ENCODE data around the gene LUC7L3. TPM values are rescaled to one million over a fixed set of nuclear protein-coding genes. Genes with fewer than 3 reads are reported as not detected.

LUC7L3 gene
- total and polyA plus RNA-seq, 4 experiments from 2014 or later: 21.9 to 291 (median 167) TPM

- Histone ChIP-seq H3K4me3 (ENCODE audit: low read length in 2 of 2) (no peak overlapping the region), H3K9me3 (ENCODE audit: control insufficient read depth in 1 of 2, low read length in 2 of 2) (no peaks in the 10 kb centered on the region), H3K27ac (ENCODE audit: low read depth, low read length) (no peak overlapping the region), H3K27me3 (ENCODE audit: insufficient read depth, low read length) (no peaks in the 10 kb centered on the region), H3K4me1 (ENCODE audit: insufficient read depth, low read length) (no peaks in the 10 kb centered on the region), H3K36me3 (ENCODE audit: insufficient read depth, low read length) (peaks cover under 1% of the 10 kb centered on the region)
- peaks cover 0 to 2% (median 0%) of the 10 kb centered on the region in 8 donors for H3K9me3 Mint-ChIP-seq
- no peak overlapping the region for H3K27ac Mint-ChIP-seq
- intact Hi-C loops (cut with micrococcal nuclease): no loop called here
- ChIA-PET POLR2A (ENCODE audit: partially characterized antibody) (no interaction called here), CTCF (ENCODE audit: partially characterized antibody) (no interaction called here)
- no peak for DNase-seq
- peaks cover 2 to 3% of the 10 kb centered on the region in 2 donors for H3K36me3 Mint-ChIP-seq
- peaks cover 0 to 4% (median 2%) of the 10 kb centered on the region in 4 donors for H3K4me1 Mint-ChIP-seq
- H3K4me3 Mint-ChIP-seq: no peak overlapping the region
- no peaks in the 10 kb centered on the region for H3K27me3 Mint-ChIP-seq
These were observed 32.0 kb upstream of the LUC7L3 start for GRCh38 chr17:50687200-50688066.

DNA sequence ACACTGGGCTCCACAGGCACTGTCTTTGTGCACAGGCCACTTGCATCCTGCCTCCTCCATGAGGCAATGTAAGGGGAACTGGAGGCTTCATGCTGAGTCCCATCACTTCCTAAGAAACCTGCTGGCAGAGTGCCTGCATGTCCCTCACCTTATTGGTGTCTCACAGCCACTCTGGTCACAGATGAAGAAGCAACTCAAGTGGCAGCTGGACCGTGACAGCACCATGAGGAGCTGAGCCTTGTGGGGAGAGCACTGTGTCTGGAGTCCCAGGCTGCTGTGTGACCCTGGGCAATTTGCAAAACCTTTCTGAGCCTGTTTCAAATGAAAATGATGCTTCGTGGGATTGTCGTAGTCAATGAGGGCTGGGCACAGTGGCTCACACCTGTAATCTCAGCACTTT, 31.2 kb upstream of the LUC7L3 start:
- Histone ChIP-seq H3K27ac (ENCODE audit: low read depth, low read length) (no peak overlapping the region), H3K9me3 (ENCODE audit: control insufficient read depth in 1 of 2, low read length in 2 of 2) (no peaks in the 10 kb centered on the region), H3K27me3 (ENCODE audit: insufficient read depth, low read length) (no peaks in the 10 kb centered on the region), H3K36me3 (ENCODE audit: insufficient read depth, low read length) (peaks cover 6% of the 10 kb centered on the region), H3K4me1 (ENCODE audit: insufficient read depth, low read length) (no peaks in the 10 kb centered on the region), H3K4me3 (ENCODE audit: low read length in 2 of 2) (no peak overlapping the region)
- ChIA-PET CTCF (ENCODE audit: partially characterized antibody) (no interaction called here), POLR2A (ENCODE audit: partially characterized antibody) (no interaction called here)
- no peak overlapping the region for H3K27ac Mint-ChIP-seq
- no peak overlapping the region for H3K4me3 Mint-ChIP-seq
- no peak for DNase-seq
- peaks cover 0 to 4% (median under 1%) of the 10 kb centered on the region in 4 donors for H3K4me1 Mint-ChIP-seq
- intact Hi-C loops (cut with micrococcal nuclease): no loop called here
- peaks cover 9 to 11% of the 10 kb centered on the region in 2 donors for H3K36me3 Mint-ChIP-seq
- no peaks in the 10 kb centered on the region for H3K27me3 Mint-ChIP-seq
- peaks cover 0 to 2% (median 0%) of the 10 kb centered on the region in 8 donors for H3K9me3 Mint-ChIP-seq

DNA sequence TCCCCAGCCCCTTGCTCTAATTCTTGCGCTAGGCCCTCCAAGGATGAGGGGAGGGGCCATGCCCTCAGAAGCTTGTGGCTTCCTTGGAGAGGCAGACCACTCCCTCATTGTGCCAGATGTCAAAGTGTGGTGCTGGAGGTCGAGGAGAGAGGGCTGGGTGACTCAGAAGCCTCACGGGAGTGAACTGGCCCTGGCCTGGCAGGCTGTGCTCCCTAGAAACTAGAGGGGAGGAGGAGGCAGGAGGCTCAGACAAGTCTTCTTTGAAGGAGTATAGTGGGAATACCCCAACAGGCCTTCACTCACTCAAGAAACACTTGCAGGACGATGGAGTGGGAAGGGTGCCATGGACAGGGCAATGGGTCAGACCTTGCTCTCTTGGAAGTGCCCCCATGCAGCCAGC, 30.2 kb upstream of the LUC7L3 start:
- CTCF ChIA-PET (ENCODE audit: partially characterized antibody): no interaction called here

GRCh38 chr17:50689956-50690886, 29.2 kb upstream of the LUC7L3 start:
- intact Hi-C loops (cut with micrococcal nuclease): no loop called here
- ChIA-PET POLR2A (ENCODE audit: partially characterized antibody) (no interaction called here), CTCF (ENCODE audit: partially characterized antibody) (no interaction called here)
- no peak for DNase-seq
- H3K36me3 ChIP-seq (ENCODE audit: insufficient read depth, low read length): peaks cover 18% of the 10 kb centered on the region
- Mint-ChIP-seq H3K4me1 (peaks cover 0 to 4% (median under 1%) of the 10 kb centered on the region in 4 donors), H3K36me3 (peaks cover 21 to 22% of the 10 kb centered on the region in 2 donors), H3K9me3 (peaks cover 0 to 2% (median 0%) of the 10 kb centered on the region in 8 donors), H3K27ac (peak overlapping the region in 2 of 7 donors; percentile 80 to 85), H3K4me3 (no peak overlapping the region), H3K27me3 (no peaks in the 10 kb centered on the region)
- H3K27me3 ChIP-seq (ENCODE audit: insufficient read depth, low read length): no peaks in the 10 kb centered on the region
- no peak overlapping the region for H3K27ac ChIP-seq (ENCODE audit: low read depth, low read length)
- no peaks in the 10 kb centered on the region for H3K9me3 ChIP-seq (ENCODE audit: control insufficient read depth in 1 of 2, low read length in 2 of 2)
- no peak overlapping the region for H3K4me3 ChIP-seq (ENCODE audit: low read length in 2 of 2)
- H3K4me1 ChIP-seq (ENCODE audit: insufficient read depth, low read length): no peaks in the 10 kb centered on the region

More for the DNA sequence above, 30.2 kb upstream of the LUC7L3 start:
- POLR2A ChIA-PET (ENCODE audit: partially characterized antibody): no interaction called here
- Mint-ChIP-seq H3K36me3 (peaks cover 13 to 16% of the 10 kb centered on the region in 2 donors), H3K4me3 (no peak overlapping the region), H3K27ac (no peak overlapping the region), H3K9me3 (peaks cover 0 to 2% (median 0%) of the 10 kb centered on the region in 8 donors), H3K27me3 (no peaks in the 10 kb centered on the region), H3K4me1 (peaks cover 0 to 4% (median under 1%) of the 10 kb centered on the region in 4 donors)
- intact Hi-C loops (cut with micrococcal nuclease): no loop called here
- Histone ChIP-seq H3K4me1 (ENCODE audit: insufficient read depth, low read length) (no peaks in the 10 kb centered on the region), H3K27ac (ENCODE audit: low read depth, low read length) (no peak overlapping the region), H3K27me3 (ENCODE audit: insufficient read depth, low read length) (no peaks in the 10 kb centered on the region), H3K9me3 (ENCODE audit: control insufficient read depth in 1 of 2, low read length in 2 of 2) (no peaks in the 10 kb centered on the region), H3K36me3 (ENCODE audit: insufficient read depth, low read length) (peaks cover 9% of the 10 kb centered on the region), H3K4me3 (ENCODE audit: low read length in 2 of 2) (no peak overlapping the region)
- no peak for DNase-seq

- Mint-ChIP-seq H3K4me1 (peaks cover 0 to 5% (median 2%) of the 10 kb centered on the region in 4 donors), H3K9me3 (peaks cover 0 to 2% (median 0%) of the 10 kb centered on the region in 8 donors), H3K36me3 (peaks cover 29 to 30% of the 10 kb centered on the region in 2 donors), H3K27me3 (no peaks in the 10 kb centered on the region), H3K4me3 (no peak overlapping the region), H3K27ac (no peak overlapping the region)
- Histone ChIP-seq H3K27me3 (ENCODE audit: insufficient read depth, low read length) (no peaks in the 10 kb centered on the region), H3K36me3 (ENCODE audit: insufficient read depth, low read length) (peaks cover 26% of the 10 kb centered on the region), H3K4me1 (ENCODE audit: insufficient read depth, low read length) (no peaks in the 10 kb centered on the region), H3K27ac (ENCODE audit: low read depth, low read length) (no peak overlapping the region), H3K4me3 (ENCODE audit: low read length in 2 of 2) (no peak overlapping the region), H3K9me3 (ENCODE audit: control insufficient read depth in 1 of 2, low read length in 2 of 2) (no peaks in the 10 kb centered on the region)
- ChIA-PET POLR2A (ENCODE audit: partially characterized antibody) (interaction anchor here (2.0 kb wide), 1 partner anchor 17 kb away, joined by 6 read pairs; the partner anchor contains the start of gene ANKRD40), CTCF (ENCODE audit: partially characterized antibody) (no interaction called here)
- intact Hi-C loops (cut with micrococcal nuclease): no loop called here
- no peak for DNase-seq
These were observed 28.4 kb upstream of the LUC7L3 start for GRCh38 chr17:50690887-50691549.

DNA sequence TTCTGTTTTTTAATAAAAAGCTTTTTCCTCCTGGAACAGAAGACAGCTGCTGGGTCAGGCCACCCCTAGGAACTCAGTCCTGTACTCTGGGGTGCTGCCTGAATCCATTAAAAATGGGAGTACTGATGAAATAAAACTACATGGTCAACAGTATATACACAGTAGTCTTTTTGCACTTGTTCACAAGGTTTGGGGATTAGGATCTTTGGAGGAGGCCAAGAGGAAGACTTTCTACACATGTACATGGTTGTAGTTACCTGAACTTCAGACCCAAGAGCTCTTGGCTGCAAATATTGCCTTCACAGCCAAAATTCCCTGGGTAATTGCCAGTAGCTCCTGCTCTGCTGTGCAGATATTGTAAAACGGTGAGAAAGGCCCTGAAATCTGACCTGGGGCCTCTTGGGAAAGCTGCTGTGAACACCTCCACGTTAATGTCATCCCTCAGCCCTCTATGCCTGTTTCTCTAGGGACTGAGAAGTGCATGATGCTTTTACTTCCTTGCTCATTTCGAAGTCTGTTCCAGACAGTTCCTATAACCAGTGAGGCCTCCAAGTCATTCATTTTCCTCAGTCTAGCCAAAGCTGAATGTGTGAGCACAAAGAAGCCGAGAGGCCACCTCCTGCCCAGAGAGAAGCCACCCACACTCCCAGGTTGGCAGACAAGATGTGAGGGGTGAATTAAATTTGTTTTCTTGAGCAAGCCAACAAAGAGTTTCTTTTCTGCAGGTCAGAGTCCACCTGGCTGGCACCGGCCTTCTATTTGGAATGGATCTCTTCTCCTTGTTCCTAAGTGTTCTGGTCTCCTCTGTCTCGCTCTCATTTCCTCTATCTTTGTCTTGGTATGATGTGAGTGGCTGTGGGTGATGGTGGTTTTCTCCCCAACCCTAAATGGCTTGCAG, 27.6 kb upstream of the LUC7L3 start:
- H3K27ac ChIP-seq (ENCODE audit: low read depth, low read length): no peak overlapping the region
- CTCF ChIA-PET (ENCODE audit: partially characterized antibody): no interaction called here
- no peaks in the 10 kb centered on the region for H3K9me3 ChIP-seq (ENCODE audit: control insufficient read depth in 1 of 2, low read length in 2 of 2)
- DNase-seq: no peak
- H3K36me3 ChIP-seq (ENCODE audit: insufficient read depth, low read length): peaks cover 34% of the 10 kb centered on the region
- Mint-ChIP-seq H3K36me3 (peaks cover 35 to 38% of the 10 kb centered on the region in 2 donors), H3K4me3 (no peak overlapping the region), H3K4me1 (peaks cover 0 to 5% (median 2%) of the 10 kb centered on the region in 4 donors), H3K27ac (peak overlapping the region in 1 of 7 donors; percentile 47), H3K9me3 (peaks cover 0 to 2% (median 0%) of the 10 kb centered on the region in 8 donors), H3K27me3 (no peaks in the 10 kb centered on the region)
- no peaks in the 10 kb centered on the region for H3K4me1 ChIP-seq (ENCODE audit: insufficient read depth, low read length)
- POLR2A ChIA-PET (ENCODE audit: partially characterized antibody): interaction anchor here (2.0 kb wide), 1 partner anchor 16 kb away, joined by 6 read pairs; the partner anchor contains the start of gene ANKRD40
- no peaks in the 10 kb centered on the region for H3K27me3 ChIP-seq (ENCODE audit: insufficient read depth, low read length)
- intact Hi-C loops (cut with micrococcal nuclease): no loop called here
- H3K4me3 ChIP-seq (ENCODE audit: low read length in 2 of 2): no peak overlapping the region

Data from CD4-positive, alpha-beta memory T cell (primary cell).